Right lobe of liver (tissue), 6 donors: ENCODE data around the gene VPS8. TPM values are rescaled to one million over a fixed set of nuclear protein-coding genes. Genes with fewer than 3 reads are reported as not detected.

ENCODE experiments used
- ATAC-seq, 4 donors: fragments of 200-7000 bp; cut with Tn5 transposase; one replicate each; pipeline ENCODE4 v1.9.1; 2020; ENCODE audit warnings: mild to moderate bottlenecking in 4 of 4, moderate library complexity in 4 of 4
- DNase-seq, 3 donors: peaks; one replicate each; pipeline ENCODE4 v3.0.0-alpha.2; 2020
- H3K27ac ChIP-seq, 3 donors: fragments of 200-600 bp; one replicate each; pipeline ENCODE4 v1.8.0; 2022
- H3K27me3 ChIP-seq, 2 donors: fragments of 200-600 bp; one replicate each; pipeline ENCODE4 v1.8.0; 2022
- H3K36me3 ChIP-seq, 4 donors: fragments of 200-600 bp; sonication (generic) in 1 of 4; one replicate each; pipeline versions ENCODE4 v1.5.1 to v1.8.0; 2017 to 2022; ENCODE audit warnings: control low read depth in 1 of 4
- H3K4me1 ChIP-seq, 4 donors: fragments of 200-600 bp; sonication (generic) in 1 of 4; one replicate each; pipeline versions ENCODE4 v1.5.1 to v1.8.0; 2017 to 2022; ENCODE audit warnings: control low read depth in 1 of 4
- H3K4me3 ChIP-seq, 3 donors: fragments of 200-600 bp; one replicate each; pipeline ENCODE4 v1.8.0; 2022
- H3K9me3 ChIP-seq, 4 donors: fragments of 200-600 bp; sonication (generic) in 1 of 4; one replicate each; pipeline versions ENCODE4 v1.5.1 to v1.8.0; 2017 to 2022; ENCODE audit warnings: control low read depth in 1 of 4
- CTCF ChIP-seq, 4 donors: fragments of 200-600 bp in 3 of 4; fragments of 450-650 bp in 1 of 4; IDR thresholded peaks; one replicate each; pipeline versions ENCODE4 v1.5.1 to v1.8.0; 2016 to 2022; ENCODE audit warnings: antibody characterized with exemption in 4 of 4, mild to moderate bottlenecking in 2 of 4
- POLR2A ChIP-seq: fragments of 450-650 bp; IDR thresholded peaks from one replicate; pipeline ENCODE4 v1.6.1; 2017; ENCODE audit warnings: antibody characterized with exemption, mild to moderate bottlenecking
- WGBS: methylation state at CpG from one replicate; pipeline ENCODE4 v1.1.6; 2018; ENCODE audit warnings: low coverage, low lambda C conversion rate; ENCODE audit not compliant: insufficient coverage; ENCODE audit errors: missing lambda C conversion rate; 5-methylcytosine and 5-hydroxymethylcytosine counted together
- intact Hi-C, 2 donors: fragments of 100-400 bp; cut with DNase I; formaldehyde crosslinking; loops; one replicate each; pipeline versions ENCODE4 v1.11.2 to v1.14.1; 2022
- total RNA-seq, 6 experiments: library from RNA; depleted of rRNA in 2 of 6; stranded (reverse); fragments of >200 nt in 2 of 6; fragmentation: NEBNext Ultra II Directional in 3 of 6; extraction: Animal tissue kit (Norgen Biotek cat#: 25700) in 3 of 6; gene quantifications; one replicate each; pipeline versions ENCODE4 v1.1.0 to v1.2.4, GENCODE V29; 2016 to 2023
- donor health status: DM: no; HTN: yes; CAD: no.
- donor health status: DM: no; HTN: no; CAD: no.
- donor health status: DM: no; HTN: no; CAD: no.
- donor health status: DM: no; HTN: yes; CAD: no.
- donor health status: DM: no; HTN: yes; CAD: no.

The VPS8 gene
- total RNA-seq, 6 experiments from 2014 or later, result 20.4 to 24.5 (median 21.3) TPM

GRCh38 chr3:184801241-184801785 lies 10.7 kb upstream of the VPS8 start:
- H3K27ac ChIP-seq, result no peak overlapping the region
- H3K9me3 ChIP-seq, result no peaks in the 10 kb centered on the region
- ATAC-seq (no peak), DNase-seq (no peak)
- H3K4me1 ChIP-seq, result peaks cover 0 to 20% (median 9%) of the 10 kb centered on the region in 4 donors
- WGBS, result 58% methylated on average over 4 of the region's 4 CpGs
- TF ChIP-seq POLR2A (no peak), CTCF (IDR thresholded peaks at IDR 0.05) (no peak)
- no peak overlapping the region for H3K4me3 ChIP-seq
- intact Hi-C loops, result no loop called here
- no peaks in the 10 kb centered on the region for H3K27me3 ChIP-seq
- no peaks in the 10 kb centered on the region for H3K36me3 ChIP-seq

GRCh38 chr3:184802150-184802549 lies 9.8 kb upstream of the VPS8 start:
- intact Hi-C loops, result no loop called here
- WGBS, result 83% methylated on average over 4 of the region's 4 CpGs
- no peak for TF ChIP-seq POLR2A
- TF ChIP-seq CTCF (IDR thresholded peaks at IDR 0.05), result no peak
- H3K4me3 ChIP-seq, result no peak overlapping the region
- H3K9me3 ChIP-seq, result no peaks in the 10 kb centered on the region
- no peak overlapping the region for H3K27ac ChIP-seq
- ATAC-seq (no peak), DNase-seq (no peak)
- no peaks in the 10 kb centered on the region for H3K36me3 ChIP-seq
- H3K27me3 ChIP-seq, result no peaks in the 10 kb centered on the region
- peaks cover 0 to 22% (median 10%) of the 10 kb centered on the region in 4 donors for H3K4me1 ChIP-seq

GRCh38 chr3:184804801-184805200 lies 7.2 kb upstream of the VPS8 start:
- intact Hi-C loops, result no loop called here
- Histone ChIP-seq H3K27me3 (no peaks in the 10 kb centered on the region), H3K4me1 (peaks cover 0 to 22% (median 10%) of the 10 kb centered on the region in 4 donors), H3K9me3 (no peaks in the 10 kb centered on the region), H3K36me3 (no peaks in the 10 kb centered on the region), H3K27ac (peak overlapping the region; percentile 21 to 50 (median 32)), H3K4me3 (no peak overlapping the region)
- 100% methylated on average over 1 of the region's 1 CpG for WGBS
- TF ChIP-seq CTCF (IDR thresholded peaks at IDR 0.05), result no peak
- no peak for TF ChIP-seq POLR2A
- ATAC-seq (no peak), DNase-seq (no peak)

- ATAC-seq (peak; percentile 65 to 76 (median 72)), DNase-seq (no peak)
- no peak overlapping the region for H3K4me3 ChIP-seq
- no peaks in the 10 kb centered on the region for H3K36me3 ChIP-seq
- intact Hi-C loops, result no loop called here
- H3K9me3 ChIP-seq, result no peaks in the 10 kb centered on the region
- 13% methylated on average over 3 of the region's 3 CpGs for WGBS
- H3K27me3 ChIP-seq, result no peaks in the 10 kb centered on the region
- TF ChIP-seq POLR2A, result no peak
- TF ChIP-seq CTCF (IDR thresholded peaks at IDR 0.05), result no peak
- H3K4me1 ChIP-seq, result peaks cover 0 to 22% (median 10%) of the 10 kb centered on the region in 4 donors
- H3K27ac ChIP-seq, result peak overlapping the region in 2 of 3 donors; percentile 25 to 50
Measured at GRCh38 chr3:184805351-184806038, 6.5 kb upstream of the VPS8 start.
